Erythroblast (primary cell): ENCODE data around the gene RNF8.
"Not testable (repeated sequence)": the region's sequence is repeated elsewhere in the genome, so short reads cannot be mapped to it uniquely, and the experiment has no call there.

Source experiments
- DNase-seq, 2 experiments: peaks; one replicate each; lab custom pipeline; 2025; lab: John Stamatoyannopoulos, UW
- GATA1 ChIP-seq: IDR thresholded peaks from 2 replicates; pipeline ENCODE4 v1.6.1; 2011; ENCODE audit warnings: low read depth, mild to moderate bottlenecking, control low read depth, low read length, moderate library complexity
- POLR2A ChIP-seq: IDR thresholded peaks from 2 replicates; pipeline ENCODE4 v1.6.1; 2011; ENCODE audit warnings: mild to moderate bottlenecking, low read length

Gene RNF8

GRCh38 chr6:37338745-37339255, 15.0 kb upstream of the RNF8 start:
- no peak for DNase-seq
- TF ChIP-seq POLR2A (no peak), GATA1 (no peak)

GRCh38 chr6:37339741-37340638, 13.8 kb upstream of the RNF8 start:
- no peak for DNase-seq
- TF ChIP-seq POLR2A, result no peak
- TF ChIP-seq GATA1, result no peak

GRCh38 chr6:37340639-37340943, 13.2 kb upstream of the RNF8 start:
- no peak for TF ChIP-seq GATA1
- no peak for DNase-seq

GRCh38 chr6:37343248-37343647, 10.5 kb upstream of the RNF8 start:
- DNase-seq, result no peak
- no peak for TF ChIP-seq POLR2A
- no peak for TF ChIP-seq GATA1

GRCh38 chr6:37344308-37344707, 9.5 kb upstream of the RNF8 start:
- no peak for DNase-seq
- TF ChIP-seq POLR2A, result no peak
- no peak for TF ChIP-seq GATA1

GRCh38 chr6:37345804-37346203, 8.0 kb upstream of the RNF8 start:
- not testable (repeated sequence) for DNase-seq

GRCh38 chr6:37347177-37347576, 6.6 kb upstream of the RNF8 start:
- DNase-seq, result no peak
- TF ChIP-seq GATA1 (no peak), POLR2A (no peak)

DNA sequence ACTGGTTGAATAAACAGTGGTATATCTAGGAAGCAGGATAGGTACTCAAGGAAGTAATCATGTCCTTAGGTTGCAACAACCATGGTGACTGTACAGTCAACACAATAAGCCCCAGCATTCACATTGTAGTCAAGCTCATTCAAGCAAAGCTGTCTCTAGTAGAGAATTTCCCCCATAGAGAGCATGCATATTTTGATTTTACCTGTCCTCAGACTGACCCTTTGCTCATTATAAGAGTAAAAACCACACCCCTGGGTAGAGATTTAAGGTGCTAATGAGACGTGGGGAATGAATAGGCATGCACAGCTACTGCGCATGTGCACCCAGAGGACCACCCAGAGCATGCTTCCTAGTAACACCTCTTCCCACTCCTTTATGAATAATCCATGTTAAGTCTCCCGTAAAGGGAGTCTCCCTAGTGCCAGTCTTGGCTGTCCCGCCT, 6.1 kb upstream of the RNF8 start:
- TF ChIP-seq POLR2A (no peak), GATA1 (no peak)
- DNase-seq, result no peak

- TF ChIP-seq POLR2A (no peak), GATA1 (no peak)
- no peak for DNase-seq
Observed at GRCh38 chr6:37351027-37351426, 2.8 kb upstream of the RNF8 start.

- no peak for DNase-seq
- TF ChIP-seq GATA1 (no peak), POLR2A (no peak)
Observed at GRCh38 chr6:37352384-37352783, 1.4 kb upstream of the RNF8 start.

GRCh38 chr6:37354526-37355384, 972 bp downstream of the RNF8 start:
- DNase-seq, result peak; percentile 42 to 58
- TF ChIP-seq GATA1 (no peak), POLR2A (no peak)

DNA sequence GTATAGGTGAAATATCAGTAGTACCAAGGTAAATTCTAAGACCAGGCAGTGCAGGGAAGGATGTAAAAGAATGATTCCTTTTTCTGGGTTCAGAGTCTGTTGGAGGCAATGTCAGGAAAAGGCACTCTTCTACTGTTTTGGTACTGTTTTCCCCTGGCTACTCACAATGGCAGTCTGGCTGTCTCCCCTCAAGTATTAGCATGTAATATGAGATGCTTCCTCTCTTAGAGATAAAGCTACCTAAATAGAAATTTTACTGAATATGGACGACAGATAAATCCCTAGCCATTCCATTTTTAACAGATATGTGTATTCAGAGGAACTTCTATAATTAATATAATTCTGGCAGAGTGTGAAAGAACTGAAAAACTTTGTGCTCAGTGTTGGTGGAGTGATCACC, 3.5 kb downstream of the RNF8 start:
- DNase-seq, result no peak
- TF ChIP-seq POLR2A (no peak), GATA1 (no peak)

GRCh38 chr6:37357860-37358259, 4.1 kb downstream of the RNF8 start:
- no peak for DNase-seq
- TF ChIP-seq GATA1 (no peak), POLR2A (no peak)

GRCh38 chr6:37359039-37359438, 5.3 kb downstream of the RNF8 start:
- TF ChIP-seq POLR2A, result no peak
- TF ChIP-seq GATA1, result no peak
- no peak for DNase-seq
